Prostate gland (tissue), 2 donors: ENCODE data around the gene ARHGAP5. TPM values are rescaled to one million over a fixed set of nuclear protein-coding genes. Genes with fewer than 3 reads are reported as not detected.

ENCODE experiments used
- DNase-seq: peaks from one replicate; pipeline ENCODE4 v3.0.0-alpha.2; 2019; ENCODE audit warnings: low spot score
- H3K27ac ChIP-seq, 2 donors: fragments of 200-600 bp; sonication (generic); 2 replicates each; pipeline ENCODE4 v1.5.1; 2017 to 2019
- H3K27me3 ChIP-seq: fragments of 200-600 bp; sonication (generic); replicated peaks from 2 replicates; pipeline ENCODE4 v1.5.1; 2019; ENCODE audit not compliant: insufficient read depth
- H3K36me3 ChIP-seq, 2 donors: fragments of 200-600 bp; sonication (generic); 1 replicate in 1 of 2; 2 replicates in 1 of 2; pipeline versions ENCODE4 v1.5.1 to v1.8.1; 2017 to 2019
- H3K4me1 ChIP-seq: fragments of 200-600 bp; sonication (generic); replicated peaks from 2 replicates; pipeline ENCODE4 v1.5.1; 2019
- H3K4me3 ChIP-seq, 2 donors: fragments of 200-600 bp; sonication (generic); 2 replicates each; pipeline ENCODE4 v1.5.1; 2017 to 2019
- H3K9me3 ChIP-seq: fragments of 200-600 bp; sonication (generic); 2 replicates; pipeline ENCODE4 v1.5.1; 2017
- POLR2A ChIP-seq: fragments of 450-650 bp; IDR thresholded peaks from one replicate; pipeline ENCODE4 v1.6.1; 2016; ENCODE audit warnings: antibody characterized with exemption, mild to moderate bottlenecking
- POLR2AphosphoS5 ChIP-seq: sonication (generic); formaldehyde crosslinking; IDR thresholded peaks from one replicate; pipeline ENCODE4 v1.6.1; 2017; ENCODE audit warnings: antibody characterized with exemption
- WGBS: methylation state at CpG from one replicate; pipeline ENCODE4 v1.1.5; 2018; 5-methylcytosine and 5-hydroxymethylcytosine counted together
- intact Hi-C: fragments of 100-400 bp; cut with DNase I; formaldehyde crosslinking; loops from one replicate; pipeline ENCODE4 v1.14.2; 2022
- total RNA-seq, 2 donors: library from RNA; depleted of rRNA; stranded (reverse); fragments of >200 nt; gene quantifications; one replicate each; pipeline ENCODE4 v1.1.0, GENCODE V29; 2016
- TF ChIP-seq, protein P1 (sequence below), 4 experiments: fragments of 200-600 bp in 2 of 4; fragments of 450-650 bp in 2 of 4; sonication (generic) in 2 of 4; IDR thresholded peaks; 1 replicate in 3 of 4; 2 replicates in 1 of 4; pipeline ENCODE4 v1.5.1; 2016 to 2019; ENCODE audit warnings: antibody characterized with exemption in 4 of 4, mild to moderate bottlenecking in 2 of 4, moderate library complexity in 2 of 4

The ARHGAP5 gene, protein sequence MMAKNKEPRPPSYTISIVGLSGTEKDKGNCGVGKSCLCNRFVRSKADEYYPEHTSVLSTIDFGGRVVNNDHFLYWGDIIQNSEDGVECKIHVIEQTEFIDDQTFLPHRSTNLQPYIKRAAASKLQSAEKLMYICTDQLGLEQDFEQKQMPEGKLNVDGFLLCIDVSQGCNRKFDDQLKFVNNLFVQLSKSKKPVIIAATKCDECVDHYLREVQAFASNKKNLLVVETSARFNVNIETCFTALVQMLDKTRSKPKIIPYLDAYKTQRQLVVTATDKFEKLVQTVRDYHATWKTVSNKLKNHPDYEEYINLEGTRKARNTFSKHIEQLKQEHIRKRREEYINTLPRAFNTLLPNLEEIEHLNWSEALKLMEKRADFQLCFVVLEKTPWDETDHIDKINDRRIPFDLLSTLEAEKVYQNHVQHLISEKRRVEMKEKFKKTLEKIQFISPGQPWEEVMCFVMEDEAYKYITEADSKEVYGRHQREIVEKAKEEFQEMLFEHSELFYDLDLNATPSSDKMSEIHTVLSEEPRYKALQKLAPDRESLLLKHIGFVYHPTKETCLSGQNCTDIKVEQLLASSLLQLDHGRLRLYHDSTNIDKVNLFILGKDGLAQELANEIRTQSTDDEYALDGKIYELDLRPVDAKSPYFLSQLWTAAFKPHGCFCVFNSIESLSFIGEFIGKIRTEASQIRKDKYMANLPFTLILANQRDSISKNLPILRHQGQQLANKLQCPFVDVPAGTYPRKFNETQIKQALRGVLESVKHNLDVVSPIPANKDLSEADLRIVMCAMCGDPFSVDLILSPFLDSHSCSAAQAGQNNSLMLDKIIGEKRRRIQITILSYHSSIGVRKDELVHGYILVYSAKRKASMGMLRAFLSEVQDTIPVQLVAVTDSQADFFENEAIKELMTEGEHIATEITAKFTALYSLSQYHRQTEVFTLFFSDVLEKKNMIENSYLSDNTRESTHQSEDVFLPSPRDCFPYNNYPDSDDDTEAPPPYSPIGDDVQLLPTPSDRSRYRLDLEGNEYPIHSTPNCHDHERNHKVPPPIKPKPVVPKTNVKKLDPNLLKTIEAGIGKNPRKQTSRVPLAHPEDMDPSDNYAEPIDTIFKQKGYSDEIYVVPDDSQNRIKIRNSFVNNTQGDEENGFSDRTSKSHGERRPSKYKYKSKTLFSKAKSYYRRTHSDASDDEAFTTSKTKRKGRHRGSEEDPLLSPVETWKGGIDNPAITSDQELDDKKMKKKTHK (N-terminal part only)
- 100 to 1,000 TPM in 1 of 2 donors, 10 to 100 TPM in 1; 83.3 to 112 TPM for total RNA-seq

DNA sequence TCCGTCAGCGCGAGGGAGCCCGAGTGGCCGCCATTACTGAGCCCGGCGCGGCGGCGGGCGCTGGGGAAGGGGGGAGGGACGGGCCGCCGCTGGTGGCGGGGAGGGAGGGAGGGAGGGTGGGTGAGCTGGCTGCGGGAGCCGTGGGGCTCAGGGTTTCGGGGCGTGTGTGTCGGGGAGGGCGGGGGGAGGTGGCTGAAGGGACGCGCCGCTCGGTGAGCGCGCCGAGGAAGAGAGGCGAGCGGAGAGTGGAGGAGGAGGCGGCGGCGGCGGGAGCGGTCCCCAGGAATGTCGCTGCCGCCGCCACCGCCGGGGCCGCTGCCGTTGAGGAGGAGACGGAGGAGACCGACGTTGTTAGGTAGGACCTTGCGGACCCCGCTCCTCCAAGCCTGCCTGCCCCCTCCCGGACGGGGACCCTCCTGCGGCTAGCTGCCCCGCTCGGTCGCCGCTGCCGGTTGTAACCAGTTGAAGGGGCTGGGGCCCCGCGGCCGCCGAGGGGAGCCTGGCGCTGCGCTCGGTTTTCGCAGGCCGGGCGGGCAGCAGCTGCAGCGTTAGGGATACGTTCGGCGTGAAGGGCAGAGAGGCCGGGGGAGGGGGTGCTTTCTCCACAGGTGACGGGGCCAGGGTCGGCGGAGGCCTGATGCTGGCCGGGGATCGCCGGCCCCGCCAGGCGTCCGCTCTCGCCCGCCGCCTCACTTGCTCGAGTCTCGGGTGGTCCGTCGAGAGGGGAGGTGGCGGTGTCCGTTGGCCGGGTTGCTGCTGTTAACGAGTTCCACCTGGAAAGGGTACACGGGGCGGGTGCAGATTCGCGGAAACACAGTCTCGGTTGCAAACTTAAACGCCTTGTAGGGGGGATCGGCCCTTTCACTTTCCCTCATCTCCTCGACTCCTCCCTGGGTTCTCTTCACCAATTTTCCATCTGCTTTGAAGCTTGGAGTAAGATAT lies at the start of gene ARHGAP5:
Gene ARHGAP5, plus strand, starts transcription at position 224 of the 942 bp plus-strand sequence. CDS start 13,366 bp downstream, outside the sequence.
- Histone ChIP-seq H3K4me1 (no peaks in the 10 kb centered on the region), H3K27ac (peak within 1 kb of the TSS; percentile 99 to 100), H3K4me3 (peak within 1 kb of the TSS; percentile 94 to 97), H3K9me3 (no peaks in the 10 kb centered on the region), H3K36me3 (no peaks in the 10 kb centered on the region), H3K27me3 (no peaks in the 10 kb centered on the region)
- DNase-seq, result no peak
- TF ChIP-seq POLR2A (peak; percentile 60), POLR2AphosphoS5 (no peak)
- TF ChIP-seq, protein P1, sequence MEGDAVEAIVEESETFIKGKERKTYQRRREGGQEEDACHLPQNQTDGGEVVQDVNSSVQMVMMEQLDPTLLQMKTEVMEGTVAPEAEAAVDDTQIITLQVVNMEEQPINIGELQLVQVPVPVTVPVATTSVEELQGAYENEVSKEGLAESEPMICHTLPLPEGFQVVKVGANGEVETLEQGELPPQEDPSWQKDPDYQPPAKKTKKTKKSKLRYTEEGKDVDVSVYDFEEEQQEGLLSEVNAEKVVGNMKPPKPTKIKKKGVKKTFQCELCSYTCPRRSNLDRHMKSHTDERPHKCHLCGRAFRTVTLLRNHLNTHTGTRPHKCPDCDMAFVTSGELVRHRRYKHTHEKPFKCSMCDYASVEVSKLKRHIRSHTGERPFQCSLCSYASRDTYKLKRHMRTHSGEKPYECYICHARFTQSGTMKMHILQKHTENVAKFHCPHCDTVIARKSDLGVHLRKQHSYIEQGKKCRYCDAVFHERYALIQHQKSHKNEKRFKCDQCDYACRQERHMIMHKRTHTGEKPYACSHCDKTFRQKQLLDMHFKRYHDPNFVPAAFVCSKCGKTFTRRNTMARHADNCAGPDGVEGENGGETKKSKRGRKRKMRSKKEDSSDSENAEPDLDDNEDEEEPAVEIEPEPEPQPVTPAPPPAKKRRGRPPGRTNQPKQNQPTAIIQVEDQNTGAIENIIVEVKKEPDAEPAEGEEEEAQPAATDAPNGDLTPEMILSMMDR (IDR thresholded peaks at IDR 0.05), result peak in 2 of 4 experiments; percentile 18 to 27
- under 1% methylated on average over 84 of the region's 98 CpGs for WGBS
- intact Hi-C loops, result loop anchor here (2.0 to 5.0 kb wide), 2 partner anchors 125 to 390 kb away; partner anchors contain the start of genes RNU6-7 and RNU6-8

GRCh38 chr14:32028599-32028998 lies 48.5 kb upstream of the ARHGAP5 start:
- 44% methylated on average over 2 of the region's 2 CpGs for WGBS
- Histone ChIP-seq H3K36me3 (no peaks in the 10 kb centered on the region), H3K4me1 (no peaks in the 10 kb centered on the region), H3K9me3 (no peaks in the 10 kb centered on the region), H3K4me3 (no peak overlapping the region), H3K27me3 (no peaks in the 10 kb centered on the region), H3K27ac (no peak overlapping the region)
- intact Hi-C loops, result no loop called here
- TF ChIP-seq, protein P1 (IDR thresholded peaks at IDR 0.05), result no peak
- TF ChIP-seq POLR2A (no peak), POLR2AphosphoS5 (no peak)
- no peak for DNase-seq

- Histone ChIP-seq H3K4me3 (no peak overlapping the region), H3K27me3 (no peaks in the 10 kb centered on the region), H3K9me3 (no peaks in the 10 kb centered on the region), H3K4me1 (no peaks in the 10 kb centered on the region), H3K36me3 (no peaks in the 10 kb centered on the region), H3K27ac (no peak overlapping the region)
- intact Hi-C loops, result no loop called here
- WGBS, result 51% methylated on average over 2 of the region's 2 CpGs
- DNase-seq, result no peak
- no peak for TF ChIP-seq POLR2A
- no peak for TF ChIP-seq POLR2AphosphoS5
These were observed 43.6 kb upstream of the ARHGAP5 start for GRCh38 chr14:32033543-32033942.

GRCh38 chr14:32038876-32039275 lies 38.2 kb upstream of the ARHGAP5 start:
- no peak overlapping the region for H3K4me3 ChIP-seq
- intact Hi-C loops, result no loop called here
- no peaks in the 10 kb centered on the region for H3K36me3 ChIP-seq
- H3K9me3 ChIP-seq, result no peaks in the 10 kb centered on the region
- 6% methylated on average over 1 of the region's 1 CpG for WGBS
- H3K27me3 ChIP-seq, result no peaks in the 10 kb centered on the region
- DNase-seq, result no peak
- no peak overlapping the region for H3K27ac ChIP-seq
- H3K4me1 ChIP-seq, result no peaks in the 10 kb centered on the region
- TF ChIP-seq, protein P1 (IDR thresholded peaks at IDR 0.05), result no peak
